ENCODE measurements around the gene ODAM.
"Not testable (repeated sequence)": the region's sequence is repeated elsewhere in the genome, so short reads cannot be mapped to it uniquely, and the experiment has no call there.

ODAM gene, protein sequence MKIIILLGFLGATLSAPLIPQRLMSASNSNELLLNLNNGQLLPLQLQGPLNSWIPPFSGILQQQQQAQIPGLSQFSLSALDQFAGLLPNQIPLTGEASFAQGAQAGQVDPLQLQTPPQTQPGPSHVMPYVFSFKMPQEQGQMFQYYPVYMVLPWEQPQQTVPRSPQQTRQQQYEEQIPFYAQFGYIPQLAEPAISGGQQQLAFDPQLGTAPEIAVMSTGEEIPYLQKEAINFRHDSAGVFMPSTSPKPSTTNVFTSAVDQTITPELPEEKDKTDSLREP

DNA sequence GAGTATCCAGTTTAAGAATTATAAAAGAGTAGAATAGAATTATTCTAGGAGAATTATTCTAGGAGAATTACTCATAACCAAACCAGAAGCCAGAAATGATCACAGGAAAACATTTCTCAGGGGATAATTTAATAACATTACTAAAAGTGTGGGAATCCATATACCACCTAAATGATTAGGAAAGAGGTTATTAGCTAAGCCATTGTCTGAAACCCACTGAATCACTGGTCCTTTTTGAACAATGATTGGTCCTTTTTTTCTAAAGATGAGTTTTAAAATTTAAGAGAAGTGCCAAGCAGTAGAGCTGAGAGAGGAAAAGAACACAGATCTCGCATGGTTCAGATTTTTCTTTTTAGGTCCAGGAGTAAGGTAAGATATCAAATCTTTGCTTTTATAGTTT is at the start of gene ODAM:
Gene ODAM, plus strand, starts transcription at position 301 of the 400 bp plus-strand sequence. CDS start 819 bp downstream, outside the sequence.
- no peak for DNase-seq

DNA sequence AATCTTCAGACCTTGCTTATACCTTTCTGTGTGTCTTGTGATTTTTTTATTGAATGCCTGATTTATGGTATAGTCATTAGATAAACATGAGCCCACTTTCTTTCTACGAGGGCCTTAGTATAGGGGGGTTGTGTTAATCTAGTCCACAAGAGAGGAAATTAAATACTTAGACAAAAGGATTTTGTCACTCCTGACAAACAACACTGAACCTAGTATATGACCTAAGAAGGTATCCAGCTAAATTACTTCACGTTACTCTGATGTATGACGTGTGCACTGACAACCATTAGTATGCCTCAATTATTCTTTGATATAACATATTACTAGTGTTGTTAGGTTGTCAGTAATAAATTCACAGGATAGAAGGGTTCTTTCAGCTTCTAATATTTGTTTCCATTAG is 44.3 kb upstream of the ODAM start:
- no peak for DNase-seq

DNA sequence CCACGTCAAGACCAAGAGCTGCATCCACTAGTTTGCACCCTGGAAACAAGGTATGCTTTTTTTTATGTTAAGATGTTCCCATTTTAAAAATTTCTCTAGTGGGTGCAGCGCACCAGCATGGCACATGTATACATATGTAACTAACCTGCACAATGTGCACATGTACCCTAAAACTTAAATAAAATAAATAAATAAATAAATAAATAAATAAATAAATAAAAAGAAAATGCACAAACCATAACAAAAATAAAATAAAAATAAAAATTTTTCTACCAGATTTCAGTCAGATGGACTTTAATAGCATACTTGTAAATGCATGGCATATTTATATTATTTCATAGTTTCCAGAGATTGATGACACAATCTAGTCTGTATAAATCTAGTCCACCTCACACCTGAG is 43.4 kb upstream of the ODAM start:
- DNase-seq: no peak

DNA sequence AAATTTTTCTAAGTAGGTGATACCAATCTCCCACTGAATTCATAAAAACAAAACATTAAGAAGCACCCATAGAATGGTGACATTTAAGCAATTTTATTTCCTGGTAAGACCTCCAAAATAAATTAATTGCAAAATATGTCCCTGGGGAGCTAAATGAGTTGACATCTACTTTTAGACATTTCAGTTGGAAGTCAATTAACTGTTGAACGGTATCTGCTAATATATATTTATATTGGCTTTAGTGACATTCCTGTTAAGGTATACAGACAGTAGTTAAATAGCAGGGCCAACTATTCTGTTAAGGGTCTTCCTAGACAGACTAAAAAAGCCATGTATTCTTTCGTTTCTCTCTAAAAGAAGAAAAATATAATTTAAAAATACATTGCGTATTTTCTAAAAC is 41.6 kb upstream of the ODAM start, which contains the start of gene PRR27:
Gene PRR27, plus strand, starts transcription at position 301 of the 400 bp plus-strand sequence. CDS start 139 bp downstream, outside the sequence.
- no peak for DNase-seq

DNA sequence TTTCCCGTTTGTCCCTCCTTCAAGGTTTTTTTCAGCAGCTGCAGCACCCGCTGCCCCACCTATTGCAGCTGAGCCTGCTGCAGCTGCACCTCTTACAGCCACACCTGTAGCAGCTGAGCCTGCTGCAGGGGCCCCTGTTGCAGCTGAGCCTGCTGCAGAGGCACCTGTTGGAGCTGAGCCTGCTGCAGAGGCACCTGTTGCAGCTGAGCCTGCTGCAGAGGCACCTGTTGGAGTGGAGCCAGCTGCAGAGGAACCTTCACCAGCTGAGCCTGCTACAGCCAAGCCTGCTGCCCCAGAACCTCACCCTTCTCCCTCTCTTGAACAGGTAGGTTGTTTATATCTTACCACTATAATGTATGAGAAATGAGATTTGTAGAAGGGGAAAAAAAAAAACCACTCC is 36.9 kb upstream of the ODAM start:
- peak; percentile 70 for DNase-seq

DNA sequence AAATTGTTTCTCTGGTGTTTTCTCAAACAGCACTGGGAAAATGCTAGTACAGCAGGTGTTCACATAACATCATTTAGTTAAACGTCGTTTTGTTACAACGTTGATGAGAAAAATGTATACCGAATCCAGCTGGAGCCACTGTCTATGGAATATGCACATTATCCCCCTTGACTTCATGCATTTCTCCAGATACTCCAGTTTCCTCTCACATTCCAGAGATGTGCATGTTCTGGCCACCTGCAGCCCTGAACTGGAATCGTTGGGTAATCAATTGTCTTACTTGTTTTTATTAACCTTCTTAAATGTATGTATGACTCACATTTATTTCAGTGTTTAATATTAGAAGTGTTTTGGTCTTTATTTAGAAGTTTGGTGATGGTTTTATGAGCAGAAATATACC is 18.4 kb upstream of the ODAM start:
- no peak for DNase-seq

DNA sequence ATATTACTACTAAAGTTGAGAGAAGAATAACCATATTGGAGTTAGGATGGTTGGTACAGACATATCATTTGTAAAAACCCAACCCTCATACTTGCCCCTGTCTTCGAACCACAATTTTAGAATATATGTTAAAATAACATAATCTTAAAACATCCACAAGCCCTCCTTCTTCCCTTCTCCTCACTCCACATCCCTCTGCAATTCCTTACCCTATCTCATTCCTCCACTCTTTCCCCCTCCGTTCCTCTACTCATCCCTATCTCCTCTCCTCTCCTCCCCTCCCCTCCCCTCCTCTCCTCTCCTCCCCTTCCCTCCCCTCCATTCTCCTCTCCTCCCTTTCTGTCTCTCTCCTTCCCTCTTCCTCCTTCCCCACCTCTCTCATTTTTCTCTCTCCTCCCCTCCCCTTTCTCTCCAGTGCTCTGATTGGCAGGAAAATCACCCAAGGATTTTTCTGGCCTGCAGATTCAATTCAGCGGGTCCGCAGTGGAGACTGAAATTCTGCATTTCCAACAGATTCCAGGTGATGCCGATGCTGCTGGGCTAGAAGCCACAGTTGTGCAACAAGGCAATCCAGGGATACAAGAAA is 17.4 kb upstream of the ODAM start:
- no peak for DNase-seq

DNA sequence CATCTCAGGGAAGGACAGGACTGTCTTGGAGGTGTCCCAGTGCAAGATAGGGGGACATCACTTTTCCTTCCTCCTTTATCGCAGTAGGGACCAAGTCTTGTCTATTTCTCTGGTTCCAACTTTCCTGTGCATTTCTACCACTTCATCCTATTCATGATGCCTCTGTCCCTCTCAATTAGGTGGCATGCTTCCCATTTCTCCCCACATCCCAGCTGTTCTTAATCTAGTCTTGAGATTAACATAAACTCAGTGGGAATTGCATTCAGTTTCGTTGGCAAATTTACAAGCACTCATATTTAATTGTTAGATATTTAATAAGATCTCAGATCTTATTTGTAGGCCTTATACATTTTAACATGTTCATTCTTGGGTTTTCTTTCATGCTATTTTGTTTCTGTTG is 15.7 kb upstream of the ODAM start:
- no peak for DNase-seq

DNA sequence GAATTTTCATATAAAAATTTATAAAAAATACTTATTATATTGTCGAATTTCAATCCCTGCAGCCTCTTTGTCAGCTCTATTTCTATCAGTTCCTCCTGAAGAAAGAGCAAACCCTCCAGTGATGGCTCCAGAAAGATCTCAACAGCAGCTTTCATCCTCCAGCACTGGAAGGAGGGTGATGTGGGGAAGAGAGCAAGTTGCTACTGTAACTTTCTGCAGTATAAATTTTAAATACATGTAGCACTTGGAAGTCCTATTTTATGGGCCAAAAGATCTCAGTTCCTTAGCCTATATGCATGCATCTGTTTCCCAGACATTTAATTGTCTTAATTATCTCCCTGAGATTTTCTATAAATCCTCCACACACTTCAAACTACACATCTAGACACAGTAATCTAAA is 13.7 kb upstream of the ODAM start:
- DNase-seq: no peak

DNA sequence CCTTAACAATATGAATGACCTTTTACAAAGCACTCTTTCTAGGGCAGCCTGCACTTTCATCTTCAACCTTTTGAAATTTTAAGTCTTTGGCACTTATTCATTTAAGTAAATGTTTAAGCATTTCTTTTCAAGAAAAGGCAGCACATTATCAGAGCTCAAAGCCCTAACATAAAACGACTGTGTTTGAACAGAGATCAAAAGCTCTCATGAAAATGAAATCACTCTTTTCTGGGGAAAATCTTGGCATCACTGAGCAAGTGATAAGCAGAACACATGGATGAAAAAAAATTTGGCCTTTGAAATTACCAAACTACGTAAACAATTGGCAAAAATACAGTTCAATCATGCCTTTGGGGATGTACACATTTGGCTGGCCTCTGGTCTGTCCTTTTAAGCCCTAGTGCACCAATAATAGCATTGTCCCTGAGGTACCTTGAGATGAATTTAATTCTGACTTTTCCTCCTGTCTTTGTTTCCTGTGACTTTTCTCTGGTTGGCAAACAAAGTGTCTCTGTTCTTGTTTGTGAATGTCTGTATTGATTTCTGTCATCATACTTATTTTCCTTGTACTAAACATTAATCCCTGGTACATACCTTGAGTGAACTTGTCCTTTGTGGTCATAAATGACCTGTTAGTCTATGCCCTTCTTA is 12.9 kb upstream of the ODAM start:
- DNase-seq: no peak

DNA sequence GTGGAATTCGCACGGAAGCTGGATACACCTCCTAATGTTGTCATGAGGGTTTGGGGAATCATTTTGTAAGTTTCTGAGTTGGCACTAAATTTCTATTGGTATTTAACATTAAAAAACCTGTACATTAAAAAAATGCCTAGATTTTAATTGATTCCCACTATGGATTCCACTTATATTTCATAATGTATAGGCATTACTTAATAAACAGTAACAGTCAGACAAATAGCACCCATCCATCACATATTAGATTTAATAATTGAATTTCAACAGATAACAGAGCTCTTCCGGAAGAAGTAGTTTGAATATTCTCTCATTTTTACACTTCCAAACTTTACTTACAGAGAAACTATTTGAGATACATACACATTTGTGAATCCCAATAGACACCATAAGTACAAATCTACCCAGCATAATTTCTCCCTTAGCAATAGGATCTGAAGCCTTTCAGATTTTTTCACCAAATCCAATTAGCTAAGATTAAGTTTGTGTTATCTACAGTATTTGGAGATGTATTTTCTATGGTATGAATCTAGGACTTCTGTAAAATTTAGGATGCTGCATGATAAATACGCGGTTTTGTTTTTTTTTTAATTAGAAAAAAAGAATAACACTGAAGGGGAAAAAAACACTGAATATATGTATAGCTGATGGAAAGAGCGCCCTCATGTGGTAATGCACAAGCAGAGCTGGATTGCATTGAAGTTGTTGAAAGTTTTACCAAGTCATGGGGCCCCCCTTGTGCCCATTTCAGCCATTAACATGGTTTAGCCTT is 12.2 kb upstream of the ODAM start:
- peak; percentile 50 for DNase-seq

DNA sequence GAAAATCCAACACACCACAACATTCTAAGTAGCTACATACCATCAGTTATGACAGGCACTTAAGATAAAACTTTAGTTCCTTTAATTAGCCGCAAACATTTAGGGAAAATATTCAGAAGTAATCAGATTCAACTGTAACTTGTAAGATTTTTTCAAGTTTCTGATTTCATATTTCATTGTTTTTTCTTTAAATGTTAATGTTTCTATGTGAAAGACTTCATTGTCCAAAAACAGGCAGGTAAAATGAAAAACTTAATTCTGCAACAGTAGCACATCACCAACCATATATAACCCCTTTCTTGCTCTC is 11.6 kb upstream of the ODAM start:
- DNase-seq: no peak

DNA sequence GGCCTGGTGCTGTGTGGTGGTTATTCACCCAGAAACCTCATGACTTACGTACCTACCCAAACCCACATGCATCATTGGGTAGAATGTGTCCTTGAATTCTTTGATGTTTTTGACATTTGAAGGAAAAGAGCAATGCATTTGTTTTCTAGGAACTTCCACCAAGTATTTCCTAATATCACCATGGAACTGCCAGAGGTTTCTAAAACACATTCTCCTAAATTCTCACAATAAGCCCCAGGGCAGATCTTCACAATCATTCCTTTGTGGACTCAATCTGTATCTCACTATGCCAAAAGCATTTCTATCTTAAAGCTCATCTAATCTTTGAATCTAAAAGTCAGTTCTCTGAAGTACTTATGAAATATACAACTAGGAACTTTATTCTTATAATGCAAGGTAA is 8.3 kb upstream of the ODAM start:
- no peak for DNase-seq

DNA sequence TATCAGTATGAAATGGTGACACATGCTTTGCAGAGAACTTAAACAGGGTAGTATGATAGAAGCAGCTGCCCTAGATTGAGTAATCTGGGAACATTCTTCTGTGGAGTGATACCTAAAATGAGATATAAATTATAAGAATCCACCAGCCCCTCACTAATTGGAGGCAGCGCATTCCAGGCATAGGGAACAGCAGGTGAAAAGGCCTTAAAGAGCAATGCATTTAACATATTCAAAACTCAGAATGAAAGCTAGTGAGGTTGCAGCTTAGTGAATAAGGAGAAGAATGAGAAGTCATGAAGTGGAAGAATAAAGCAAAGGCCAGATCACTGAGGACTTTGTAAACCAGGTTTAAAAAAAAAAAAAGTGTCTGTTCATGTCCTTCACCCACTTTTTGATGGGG is 4.9 kb upstream of the ODAM start:
- DNase-seq: no peak

DNA sequence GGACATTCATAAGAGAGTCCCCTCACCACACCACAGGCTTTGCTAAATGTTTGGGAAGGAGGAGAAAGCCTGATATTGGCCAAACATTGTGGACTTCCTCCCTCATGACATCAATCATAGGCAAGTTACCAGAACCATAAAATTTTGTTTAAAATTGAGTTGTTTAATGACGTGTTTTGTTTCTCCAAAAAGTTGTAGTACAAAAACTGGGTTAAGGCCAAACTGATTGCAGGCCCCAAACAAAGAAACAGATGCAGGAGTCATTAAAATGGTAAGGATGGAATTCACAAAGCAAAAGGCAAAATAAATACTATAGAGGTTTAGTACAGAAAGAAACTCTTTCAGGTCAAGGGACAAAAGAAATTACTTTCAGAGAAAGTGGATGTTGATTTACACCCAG is 3.9 kb upstream of the ODAM start:
- no peak for DNase-seq

DNA sequence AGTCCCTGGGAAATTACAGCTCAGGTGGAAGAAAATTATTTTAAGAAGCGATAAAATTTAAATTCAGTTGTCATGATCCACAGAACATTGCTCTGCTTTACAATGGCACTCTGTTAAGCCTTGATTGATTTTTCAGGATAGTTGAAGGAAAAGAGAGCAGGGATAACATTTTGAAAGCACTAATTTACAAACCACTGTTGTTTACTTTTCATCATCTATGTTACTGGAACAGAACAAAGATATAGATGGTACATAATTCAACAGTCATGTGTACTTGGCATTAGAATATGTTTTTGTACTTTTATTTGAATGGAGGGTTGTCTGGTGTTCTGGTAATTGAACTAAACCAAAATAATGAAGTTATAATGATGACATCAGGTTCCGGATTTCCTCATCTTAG is 2.6 kb upstream of the ODAM start:
- DNase-seq: no peak

DNA sequence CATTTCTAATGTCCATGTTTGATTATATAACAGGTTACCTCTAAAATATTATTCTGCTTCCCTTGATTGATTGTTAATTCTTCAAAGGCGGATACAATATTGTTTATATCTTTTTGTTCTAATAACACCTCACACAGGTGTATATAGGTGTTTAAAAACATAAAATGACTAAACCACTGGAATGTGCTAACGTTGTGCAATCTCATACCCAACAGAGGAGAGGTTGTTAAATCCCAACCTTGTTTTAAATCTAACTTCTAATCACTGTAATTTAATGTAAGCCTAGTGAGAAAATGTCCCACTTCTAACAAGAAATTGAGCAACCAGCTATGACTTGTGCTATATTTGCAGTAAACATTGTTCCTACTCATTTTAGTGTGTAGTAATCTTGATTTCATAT is 1.3 kb downstream of the ODAM start:
- DNase-seq: no peak

DNA sequence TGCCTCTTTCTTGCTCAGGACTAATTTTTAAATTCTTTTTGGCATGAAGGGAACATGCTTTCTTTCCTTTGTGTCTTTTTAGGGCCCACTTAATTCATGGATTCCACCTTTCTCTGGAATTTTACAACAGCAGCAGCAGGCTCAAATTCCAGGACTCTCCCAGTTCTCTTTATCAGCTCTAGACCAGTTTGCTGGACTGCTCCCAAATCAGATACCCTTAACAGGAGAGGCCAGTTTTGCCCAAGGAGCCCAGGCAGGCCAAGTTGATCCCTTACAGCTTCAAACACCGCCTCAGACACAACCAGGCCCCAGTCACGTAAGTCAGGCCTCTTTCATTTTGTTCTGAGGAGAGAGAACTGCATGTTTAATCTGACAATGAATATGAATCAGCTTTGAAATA is 2.3 kb downstream of the ODAM start:
- DNase-seq: no peak

DNA sequence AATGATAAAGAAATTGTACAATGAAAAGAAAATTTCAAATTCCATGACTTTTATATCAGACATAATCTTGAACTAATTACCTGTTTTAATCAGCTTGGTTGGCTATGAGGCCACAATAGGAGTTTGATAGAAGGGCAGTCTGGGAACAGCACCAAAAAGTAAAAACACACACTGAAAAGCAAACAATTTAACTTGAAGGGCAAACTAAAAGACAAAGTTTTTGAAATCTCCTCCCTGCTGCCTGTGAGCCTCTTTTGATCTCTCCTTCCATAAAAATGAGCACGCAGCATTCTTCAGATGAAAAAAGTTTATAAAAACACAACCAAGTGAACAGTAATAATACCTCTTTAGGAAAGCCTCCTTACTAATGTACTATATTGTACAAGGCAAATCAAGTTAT is 8.1 kb downstream of the ODAM start:
- DNase-seq: no peak

DNA sequence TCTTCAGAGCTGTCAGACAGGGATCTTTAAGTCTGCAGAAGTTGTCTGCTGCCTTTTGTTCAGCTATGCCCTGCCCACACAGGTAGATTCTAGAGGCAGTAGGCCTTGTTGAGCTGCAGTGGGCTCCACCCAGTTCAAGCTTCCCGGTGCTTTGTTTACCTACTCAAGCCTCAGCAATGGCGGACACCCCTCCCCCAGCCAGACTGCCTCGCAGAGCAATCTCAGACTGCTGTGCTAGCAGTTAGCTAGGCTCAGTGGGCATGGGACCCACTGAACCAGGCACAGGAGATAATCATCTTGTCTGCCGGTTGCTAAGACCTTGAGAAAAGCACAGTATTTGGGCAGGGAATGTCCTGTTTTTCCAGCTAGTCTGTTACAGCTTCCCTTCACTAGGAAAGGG is 17.2 kb downstream of the ODAM start:
- DNase-seq: not testable (repeated sequence)

DNA sequence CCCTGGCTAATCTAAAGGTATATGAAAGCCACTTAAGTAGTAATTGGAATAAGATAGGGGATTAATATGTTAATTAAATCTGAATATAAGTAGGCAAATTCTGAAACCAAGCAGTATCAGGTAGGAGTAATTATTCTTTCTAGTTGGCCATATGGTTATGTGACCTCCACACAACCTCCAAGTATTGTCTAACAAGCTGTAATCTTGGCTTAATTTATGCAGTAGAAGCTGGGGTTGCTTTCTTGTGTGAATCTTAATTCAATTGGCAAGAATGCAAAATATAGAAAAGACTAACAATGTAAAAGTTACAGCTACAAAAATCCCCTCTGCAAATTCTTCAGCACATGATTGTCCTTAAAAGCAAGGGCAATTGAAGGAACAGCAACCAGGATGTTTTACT is 20.6 kb downstream of the ODAM start:
- DNase-seq: not testable (repeated sequence)

DNA sequence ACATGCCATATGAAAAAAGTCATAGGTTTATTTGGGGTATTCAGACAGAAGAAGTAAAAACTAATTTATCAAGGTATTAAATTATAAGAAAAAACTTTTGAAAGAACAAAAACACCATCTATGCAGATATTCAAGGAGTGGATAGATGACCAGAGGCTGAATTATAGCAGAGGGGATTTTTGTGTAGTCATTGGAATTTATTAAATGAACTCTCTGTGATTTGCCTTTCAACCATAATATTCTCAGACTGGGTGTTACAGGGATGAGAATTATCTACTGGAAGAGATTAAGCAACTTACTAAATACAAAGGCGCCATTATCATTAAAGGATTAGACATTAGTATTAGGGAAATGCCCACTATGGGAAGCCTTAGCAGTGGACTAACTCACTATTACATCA is 21.0 kb downstream of the ODAM start:
- DNase-seq: not testable (repeated sequence)

DNA sequence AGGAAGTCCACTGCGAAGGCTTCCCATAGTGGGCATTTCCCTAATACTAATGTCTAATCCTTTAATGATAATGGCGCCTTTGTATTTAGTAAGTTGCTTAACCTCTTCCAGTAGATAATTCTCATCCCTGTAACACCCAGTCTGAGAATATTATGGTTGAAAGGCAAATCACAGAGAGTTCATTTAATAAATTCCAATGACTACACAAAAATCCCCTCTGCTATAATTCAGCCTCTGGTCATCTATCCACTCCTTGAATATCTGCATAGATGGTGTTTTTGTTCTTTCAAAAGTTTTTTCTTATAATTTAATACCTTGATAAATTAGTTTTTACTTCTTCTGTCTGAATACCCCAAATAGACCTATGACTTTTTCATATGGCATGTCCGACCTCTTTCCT is 25.9 kb downstream of the ODAM start:
- not testable (repeated sequence) for DNase-seq

DNA sequence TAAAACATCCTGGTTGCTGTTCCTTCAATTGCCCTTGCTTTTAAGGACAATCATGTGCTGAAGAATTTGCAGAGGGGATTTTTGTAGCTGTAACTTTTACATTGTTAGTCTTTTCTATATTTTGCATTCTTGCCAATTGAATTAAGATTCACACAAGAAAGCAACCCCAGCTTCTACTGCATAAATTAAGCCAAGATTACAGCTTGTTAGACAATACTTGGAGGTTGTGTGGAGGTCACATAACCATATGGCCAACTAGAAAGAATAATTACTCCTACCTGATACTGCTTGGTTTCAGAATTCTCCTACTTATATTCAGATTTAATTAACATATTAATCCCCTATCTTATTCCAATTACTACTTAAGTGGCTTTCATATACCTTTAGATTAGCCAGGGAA is 26.3 kb downstream of the ODAM start:
- DNase-seq: not testable (repeated sequence)
